RPMI7951 (cell line): ENCODE measurements around the gene SMC2. TPM values are rescaled to one million over a fixed set of nuclear protein-coding genes. Genes with fewer than 3 reads are reported as not detected.
A peak's percentile ranks its signal among the peaks of the same experiment; 100 is the strongest.

Experiments
- DNase-seq: peaks from one replicate; pipeline ENCODE4 v3.0.0-alpha.2; 2012; ENCODE audit warnings: low read depth
- total RNA-seq: library from RNA; depleted of rRNA; stranded (reverse); fragments of >200 nt; shearing (Covaris generic); gene quantifications from 2 replicates; pipeline ENCODE4 v1.2.3, GENCODE V29; 2014

Gene SMC2
- total RNA-seq, 1 experiment from 2014 or later: 64.3 TPM

DNA sequence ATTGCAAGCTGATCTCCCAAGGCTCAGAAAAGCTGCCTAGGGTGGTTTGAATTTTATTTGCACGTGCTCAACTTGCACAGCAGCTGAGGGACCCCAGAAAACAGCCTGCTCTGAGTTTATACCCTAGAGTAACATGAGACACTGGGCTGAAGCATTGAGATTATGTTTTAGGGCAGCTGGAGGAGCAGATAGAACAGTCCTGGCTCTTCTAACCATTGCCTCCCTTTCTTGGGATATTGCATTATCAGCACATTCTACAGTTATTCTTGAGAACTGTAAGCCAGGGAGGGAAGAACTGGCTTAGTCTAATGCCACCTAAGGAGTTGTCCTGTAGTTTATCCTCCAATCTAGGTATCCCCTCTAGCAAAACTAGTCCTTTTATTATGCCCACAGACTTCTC is 10.3 kb downstream of the SMC2 start:
- no peak for DNase-seq

DNA sequence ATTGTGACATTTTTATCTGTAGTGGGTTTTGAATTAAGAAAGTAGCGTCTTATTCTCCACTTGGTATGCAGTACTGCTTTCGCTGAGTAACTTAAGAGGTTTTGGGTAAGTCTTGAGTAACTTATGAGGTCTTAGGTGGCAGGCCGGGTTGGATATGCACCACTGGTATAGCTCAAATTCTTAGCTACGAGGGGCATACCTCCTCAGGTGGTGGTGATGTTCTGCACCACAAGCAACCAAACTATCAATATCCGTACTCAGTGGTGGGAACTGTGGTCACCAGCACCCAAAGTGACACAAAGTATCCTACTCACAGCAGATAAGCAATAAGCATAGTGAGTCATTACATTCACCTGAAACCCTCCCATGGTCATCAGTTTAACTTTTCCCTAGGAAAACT is 13.7 kb downstream of the SMC2 start:
- DNase-seq: no peak

- DNase-seq: peak; percentile 14
These were observed 14.2 kb downstream of the SMC2 start for GRCh38 chr9:104108315-104108714.

- DNase-seq: no peak
These were observed 16.4 kb downstream of the SMC2 start for GRCh38 chr9:104110509-104110908.

DNA sequence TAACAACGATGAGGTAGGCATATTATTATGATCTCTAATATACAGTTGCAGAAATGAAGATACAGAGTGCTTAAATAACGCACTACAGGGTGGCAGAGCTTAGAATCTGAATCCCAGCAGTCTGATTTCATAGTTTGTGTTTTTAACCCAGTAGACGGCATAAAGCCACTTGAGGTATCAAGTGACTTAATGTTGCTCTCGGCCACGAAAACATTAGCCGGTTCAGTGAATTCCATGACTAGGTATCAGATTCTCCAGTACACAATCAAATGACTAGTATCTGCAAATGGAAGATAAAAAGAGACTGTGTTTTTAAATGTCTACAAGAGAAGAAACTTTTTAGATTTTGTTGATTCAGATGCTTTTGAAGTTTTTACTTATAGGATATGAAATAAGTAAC is 24.8 kb downstream of the SMC2 start:
- DNase-seq: no peak

GRCh38 chr9:104121022-104121421 is 26.9 kb downstream of the SMC2 start:
- DNase-seq: no peak

- no peak for DNase-seq
These were observed 44.2 kb downstream of the SMC2 start for GRCh38 chr9:104138243-104138868.

DNA sequence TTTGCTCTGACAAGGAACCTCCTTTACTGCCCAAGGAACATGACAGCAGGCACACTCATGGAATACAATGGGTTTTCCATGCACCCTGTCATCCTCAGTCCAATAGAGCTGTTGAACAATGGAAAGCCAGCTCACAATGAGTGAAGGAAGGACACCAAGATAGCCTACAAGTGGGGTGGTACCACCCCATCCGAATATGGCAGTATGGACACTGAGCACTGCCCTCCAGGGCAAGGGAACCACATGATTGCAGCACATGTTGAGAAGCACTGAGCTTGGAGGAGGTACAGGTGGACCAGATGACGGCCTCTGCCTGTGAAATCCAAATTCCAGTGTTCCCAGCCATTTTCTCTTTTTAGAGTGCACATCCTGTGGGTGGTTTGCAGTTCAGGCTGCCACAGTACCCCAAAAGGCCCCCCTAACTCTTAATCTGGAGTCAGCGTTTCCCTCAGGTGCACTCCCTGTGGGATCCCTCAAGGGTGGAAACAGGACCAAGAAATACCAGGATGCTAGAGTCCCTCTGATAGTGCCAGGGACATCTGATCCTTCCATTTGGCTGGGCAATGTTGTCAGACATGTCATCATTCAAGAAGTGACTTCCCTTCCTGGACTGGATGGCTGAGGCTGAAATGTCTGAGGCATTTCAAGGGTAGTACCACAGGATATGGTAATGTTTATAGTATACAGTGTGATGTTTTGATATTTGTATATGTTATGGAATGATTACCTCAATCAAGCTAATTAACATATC is 48.9 kb downstream of the SMC2 start:
- no peak for DNase-seq

- no peak for DNase-seq
These were observed 49.4 kb downstream of the SMC2 start for GRCh38 chr9:104143550-104143910.

DNA sequence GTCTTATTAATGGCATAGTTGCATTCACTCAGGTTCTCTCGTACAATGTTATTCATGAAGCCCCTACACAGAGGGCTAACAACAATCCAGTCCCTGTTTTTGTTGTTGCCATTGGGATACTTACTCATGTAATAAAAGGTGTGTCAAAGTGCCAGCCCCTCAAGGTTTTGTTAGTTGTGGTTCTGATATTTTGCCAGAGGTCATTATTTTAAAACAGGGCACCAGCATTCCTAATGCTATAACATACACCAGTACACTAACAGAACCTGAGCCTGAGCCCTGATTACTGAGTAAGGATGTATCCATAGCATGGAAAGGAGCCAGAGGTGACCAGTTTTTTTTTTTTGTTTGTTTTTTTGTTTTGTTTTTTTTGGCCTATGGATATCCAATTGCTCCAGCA is 50.2 kb downstream of the SMC2 start:
- DNase-seq: no peak

DNA sequence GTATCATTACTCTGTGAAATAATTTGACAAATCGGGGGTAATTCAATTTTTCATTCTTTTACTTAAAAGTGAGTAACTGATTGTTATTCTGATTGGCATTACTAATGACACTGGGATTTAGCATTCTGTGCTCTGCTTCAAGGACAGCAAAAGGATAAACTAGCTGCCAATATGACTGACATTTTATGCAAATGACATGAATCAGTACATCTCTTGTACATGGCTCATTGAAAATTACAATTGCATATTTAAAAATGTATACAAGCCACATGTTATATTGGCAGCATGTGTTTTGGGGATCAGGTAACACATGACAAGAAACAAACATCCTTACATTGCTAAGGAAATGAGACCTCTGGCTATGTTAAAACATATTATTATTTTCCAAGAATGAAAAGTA is 79.0 kb downstream of the SMC2 start:
- DNase-seq: no peak

GRCh38 chr9:104177003-104177611 is 83.0 kb downstream of the SMC2 start:
- peak; percentile 9 for DNase-seq

DNA sequence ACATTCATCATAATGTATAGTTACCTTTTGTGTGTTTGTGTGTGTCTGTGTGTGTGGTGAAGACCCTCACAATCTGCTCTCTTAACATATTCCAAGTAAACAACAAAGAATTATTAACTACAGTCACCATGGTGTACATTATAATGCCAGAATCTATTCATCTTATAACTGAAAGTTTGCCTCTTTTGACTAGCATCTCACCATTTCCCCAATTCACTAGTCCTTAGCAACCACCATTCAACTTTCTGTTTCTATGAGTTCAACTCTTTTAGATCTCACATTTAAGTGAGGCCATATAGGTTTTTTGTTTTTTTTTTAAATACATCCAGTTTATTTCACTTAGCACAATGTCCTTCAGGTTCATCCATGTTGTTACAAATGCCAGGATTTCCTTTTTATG is 83.6 kb downstream of the SMC2 start:
- no peak for DNase-seq
